Frontal cortex (tissue), 4 donors: ENCODE measurements around the gene OSM. TPM values are rescaled to one million over a fixed set of nuclear protein-coding genes. Genes with fewer than 3 reads are reported as not detected.

Experiments used
- DNase-seq, 2 donors: peaks; one replicate each; pipeline ENCODE4 v3.0.0; 2012; ENCODE audit warnings: low spot score in 2 of 2
- FAIRE-seq: peaks from 2 replicates; lab custom pipeline; 2012; peaks lifted over from hg19 to GRCh38; lab: Jason Lieb, UNC
- total RNA-seq: library from RNA; depleted of rRNA; stranded (reverse); fragments of >200 nt; gene quantifications from one replicate; pipeline ENCODE4 v1.2.3, GENCODE V29; 2014
- donor health status: control.
- donor health status: control.
- donor health status: control.

OSM gene
- total RNA-seq, result 0.41 TPM

GRCh38 chr22:30266445-30267381, at the start of gene OSM:
OSM (minus strand) TSS chr22:30266851; CDS start chr22:30266799, 52 bp downstream.
- DNase-seq (no peak), FAIRE-seq (no peak)

- no peak for FAIRE-seq
- no peak for DNase-seq
Measured at GRCh38 chr22:30315962-30316576, 49.4 kb upstream of the OSM start.

- FAIRE-seq, result no peak
- DNase-seq, result no peak
Measured at GRCh38 chr22:30314915-30315314, 48.3 kb upstream of the OSM start.

- FAIRE-seq (no peak), DNase-seq (no peak)
Measured at GRCh38 chr22:30313527-30314363, 47.1 kb upstream of the OSM start.

GRCh38 chr22:30312053-30312452, 45.4 kb upstream of the OSM start:
- DNase-seq (no peak), FAIRE-seq (no peak)

- no peak for DNase-seq
- FAIRE-seq, result no peak
Measured at GRCh38 chr22:30310881-30311771, 44.5 kb upstream of the OSM start.

- no peak for DNase-seq
- no peak for FAIRE-seq
Measured at GRCh38 chr22:30309951-30310741, 43.5 kb upstream of the OSM start.

GRCh38 chr22:30308518-30309230, 42.0 kb upstream of the OSM start:
- DNase-seq, result no peak
- FAIRE-seq, result no peak

GRCh38 chr22:30308093-30308492, 41.4 kb upstream of the OSM start:
- no peak for DNase-seq
- no peak for FAIRE-seq

- FAIRE-seq (no peak), DNase-seq (no peak)
Measured at GRCh38 chr22:30307041-30307574, 40.5 kb upstream of the OSM start.

- FAIRE-seq (no peak), DNase-seq (no peak)
Measured at GRCh38 chr22:30306627-30307011, 40.0 kb upstream of the OSM start.

GRCh38 chr22:30305906-30306626, 39.4 kb upstream of the OSM start:
- DNase-seq (no peak), FAIRE-seq (no peak)

GRCh38 chr22:30305519-30305905, 38.9 kb upstream of the OSM start:
- DNase-seq (no peak), FAIRE-seq (no peak)

- FAIRE-seq, result no peak
- DNase-seq, result no peak
Measured at GRCh38 chr22:30304495-30305244, 38.0 kb upstream of the OSM start.

- FAIRE-seq, result no peak
Measured at GRCh38 chr22:30302810-30303138, 36.1 kb upstream of the OSM start.

GRCh38 chr22:30301995-30302809, 35.6 kb upstream of the OSM start:
- DNase-seq, result no peak
- no peak for FAIRE-seq

More at GRCh38 chr22:30302810-30303138, 36.1 kb upstream of the OSM start:
- no peak for DNase-seq
